Mesodermal cell (in vitro differentiated cells): Measurements from ENCODE around the gene ZNF726.
"Not testable (repeated sequence)": the region's sequence is repeated elsewhere in the genome, so short reads cannot be mapped to it uniquely, and the experiment has no call there.

Experiments
- H3K27ac ChIP-seq: 2 replicates; pipeline ENCODE4 v1.7.0; 2013; ENCODE audit warnings: mild to moderate bottlenecking, low read depth, low read length, moderate library complexity; ENCODE audit not compliant: severe bottlenecking
- H3K36me3 ChIP-seq: 2 replicates; pipeline ENCODE4 v1.7.1; 2013; ENCODE audit warnings: mild to moderate bottlenecking, low read length, moderate library complexity; ENCODE audit not compliant: control insufficient read depth, insufficient read depth
- H3K4me1 ChIP-seq: one replicate; pipeline ENCODE4 v1.7.1; 2013; ENCODE audit warnings: mild to moderate bottlenecking, low read length; ENCODE audit not compliant: insufficient read depth, control insufficient read depth, poor library complexity, severe bottlenecking
- H3K4me3 ChIP-seq: 2 replicates; pipeline ENCODE4 v1.7.0; 2013; ENCODE audit warnings: low read length, control low read depth, mild to moderate bottlenecking; ENCODE audit not compliant: insufficient read depth, poor library complexity, severe bottlenecking; ENCODE audit errors: extremely low read depth
- H3K9me3 ChIP-seq: 2 replicates; pipeline ENCODE4 v1.7.1; 2013; ENCODE audit warnings: mild to moderate bottlenecking, low read length, moderate library complexity; ENCODE audit not compliant: control insufficient read depth
- WGBS, 2 experiments: methylation state at CpG; one replicate each; pipeline ENCODE4 v1.1.5; 2013; ENCODE audit warnings: missing lambda C conversion rate in 2 of 2; ENCODE audit not compliant: insufficient coverage in 2 of 2; 5-methylcytosine and 5-hydroxymethylcytosine counted together

Gene ZNF726

GRCh38 chr19:23943411-23943810 lies 28.7 kb downstream of the ZNF726 start:
- WGBS, 2 experiments: 80 to 100% methylated on average over 1 of the region's 1 CpG

GRCh38 chr19:23946569-23946968 lies 31.9 kb downstream of the ZNF726 start:
- no peaks in the 10 kb centered on the region for H3K4me1 ChIP-seq
- H3K4me3 ChIP-seq: no peak overlapping the region
- H3K9me3 ChIP-seq: no peaks in the 10 kb centered on the region
- peaks cover 5% of the 10 kb centered on the region for H3K36me3 ChIP-seq
- H3K27ac ChIP-seq: no peak overlapping the region

More at GRCh38 chr19:23943411-23943810, 28.7 kb downstream of the ZNF726 start:
- Histone ChIP-seq H3K4me1 (no peaks in the 10 kb centered on the region), H3K4me3 (no peak overlapping the region), H3K36me3 (peaks cover 5% of the 10 kb centered on the region), H3K9me3 (no peaks in the 10 kb centered on the region), H3K27ac (no peak overlapping the region)

GRCh38 chr19:23949611-23950010 lies 34.9 kb downstream of the ZNF726 start:
- H3K4me1 ChIP-seq: no peaks in the 10 kb centered on the region
- WGBS, 2 experiments: 84 to 93% methylated on average over 2 of the region's 2 CpGs
- no peak overlapping the region for H3K27ac ChIP-seq
- peaks cover 5% of the 10 kb centered on the region for H3K36me3 ChIP-seq
- no peak overlapping the region for H3K4me3 ChIP-seq
- H3K9me3 ChIP-seq: peaks cover 6% of the 10 kb centered on the region

GRCh38 chr19:23956051-23956450 lies 41.4 kb downstream of the ZNF726 start:
- Histone ChIP-seq H3K4me1 (peaks cover 3% of the 10 kb centered on the region), H3K36me3 (no peaks in the 10 kb centered on the region), H3K4me3 (no peak overlapping the region), H3K9me3 (peaks cover 25% of the 10 kb centered on the region), H3K27ac (no peak overlapping the region)
- 81 to 88% methylated on average over 4 of the region's 5 CpGs for WGBS, 2 experiments

DNA sequence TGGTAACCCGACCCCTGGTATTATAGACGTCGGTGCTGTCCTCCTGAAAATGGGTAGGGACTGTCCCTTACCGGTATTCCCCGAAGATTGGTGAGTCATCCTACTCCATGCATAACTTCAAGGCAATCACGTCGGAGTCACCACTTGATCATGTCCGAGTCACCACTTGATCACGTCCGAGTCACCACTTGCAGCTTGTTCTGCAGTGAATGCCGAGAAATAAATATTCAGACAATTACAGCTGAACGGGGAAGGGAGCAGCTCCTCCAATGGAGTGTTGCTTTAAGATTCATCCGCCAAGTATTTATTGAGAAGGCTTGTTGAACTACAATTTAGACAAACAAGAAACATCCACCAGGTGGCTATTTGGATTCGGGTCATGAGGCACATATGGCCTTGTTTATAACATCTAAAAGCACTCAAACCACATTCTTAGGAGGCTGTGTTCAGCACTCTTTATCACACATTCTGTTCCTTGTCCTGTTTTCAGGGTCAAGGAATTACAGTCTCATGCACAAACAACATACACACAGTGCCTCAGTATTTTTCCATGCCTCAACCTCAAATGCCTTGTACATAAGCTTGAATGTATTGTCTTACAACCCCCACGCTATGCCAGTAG lies 43.1 kb downstream of the ZNF726 start:
- Histone ChIP-seq H3K27ac (peak overlapping the region; percentile 45), H3K9me3 (peaks cover 25% of the 10 kb centered on the region), H3K36me3 (no peaks in the 10 kb centered on the region), H3K4me1 (peaks cover 3% of the 10 kb centered on the region), H3K4me3 (no peak overlapping the region)
- WGBS, 2 experiments: 63 to 80% methylated on average over 10 to 12 of the region's 15 CpGs

- H3K9me3 ChIP-seq: peaks cover 19% of the 10 kb centered on the region
- not testable (repeated sequence) for H3K4me3 ChIP-seq, H3K4me1 ChIP-seq, H3K27ac ChIP-seq, H3K36me3 ChIP-seq
- 79 to 100% methylated on average over 4 to 5 of the region's 20 CpGs for WGBS, 2 experiments
These were observed 48.7 kb downstream of the ZNF726 start for GRCh38 chr19:23963396-23963795.

DNA sequence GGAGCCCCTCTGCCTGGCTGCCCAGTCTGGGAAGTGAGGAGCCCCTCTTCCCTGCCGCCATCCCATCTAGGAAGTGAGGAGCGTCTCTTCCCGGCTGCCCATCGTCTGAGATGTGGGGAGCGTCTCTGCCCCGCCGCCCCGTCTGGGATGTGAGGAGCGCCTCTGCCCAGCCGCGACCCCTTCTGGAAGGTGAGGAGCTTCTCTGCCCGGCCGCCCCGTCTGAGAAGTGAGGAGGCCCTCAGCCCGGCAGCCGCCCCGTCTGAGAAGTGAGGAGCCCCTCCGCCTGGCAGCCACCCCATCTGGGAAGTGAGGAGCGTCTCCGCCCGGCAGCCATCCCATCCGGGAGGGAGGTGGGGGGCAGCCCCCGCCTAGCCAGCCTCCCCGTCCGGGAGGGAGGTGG lies 49.2 kb downstream of the ZNF726 start:
- H3K27ac ChIP-seq, H3K36me3 ChIP-seq, H3K4me3 ChIP-seq, H3K4me1 ChIP-seq: not testable (repeated sequence)
- 98 to 100% methylated on average over 1 to 11 of the region's 25 CpGs for WGBS, 2 experiments
- peaks cover 19% of the 10 kb centered on the region for H3K9me3 ChIP-seq

DNA sequence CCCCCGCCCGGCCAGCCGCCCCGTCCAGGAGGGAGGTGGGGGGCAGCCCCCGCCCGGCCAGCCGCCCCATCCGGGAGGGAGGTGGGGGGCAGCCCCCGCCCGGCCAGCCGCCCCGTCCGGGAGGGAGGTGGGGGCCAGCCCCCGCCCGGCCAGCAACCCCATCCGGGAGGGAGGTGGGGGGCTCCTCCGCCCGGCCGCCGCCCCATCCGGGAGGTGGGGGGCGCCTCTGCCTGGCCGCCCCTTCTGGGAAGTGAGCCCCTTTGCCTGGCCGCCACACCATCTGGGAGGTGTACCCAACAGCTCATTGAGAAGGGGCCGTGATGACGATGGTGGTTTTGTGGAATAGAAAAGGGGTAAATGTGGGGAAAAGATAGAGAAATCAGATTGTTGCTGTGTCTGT lies 49.6 kb downstream of the ZNF726 start:
- WGBS, 2 experiments: 92 to 94% methylated on average over 10 to 15 of the region's 26 CpGs

GRCh38 chr19:23969630-23970029 lies 54.9 kb downstream of the ZNF726 start:
- Histone ChIP-seq H3K36me3 (no peaks in the 10 kb centered on the region), H3K27ac (no peak overlapping the region), H3K9me3 (peaks cover 12% of the 10 kb centered on the region), H3K4me1 (no peaks in the 10 kb centered on the region), H3K4me3 (no peak overlapping the region)
- 50 to 100% methylated on average over 1 of the region's 2 CpGs for WGBS, 2 experiments

More for the DNA sequence above, 49.6 kb downstream of the ZNF726 start:
- H3K4me3 ChIP-seq, H3K36me3 ChIP-seq, H3K4me1 ChIP-seq, H3K27ac ChIP-seq: not testable (repeated sequence)
- peaks cover 19% of the 10 kb centered on the region for H3K9me3 ChIP-seq

- Histone ChIP-seq H3K4me3 (no peak overlapping the region), H3K27ac (no peak overlapping the region), H3K9me3 (peaks cover under 1% of the 10 kb centered on the region), H3K36me3 (no peaks in the 10 kb centered on the region), H3K4me1 (no peaks in the 10 kb centered on the region)
- WGBS, 2 experiments: 52 to 58% methylated on average over 23 to 31 of the region's 32 CpGs
These were observed 56.9 kb downstream of the ZNF726 start for GRCh38 chr19:23971598-23971997.

DNA sequence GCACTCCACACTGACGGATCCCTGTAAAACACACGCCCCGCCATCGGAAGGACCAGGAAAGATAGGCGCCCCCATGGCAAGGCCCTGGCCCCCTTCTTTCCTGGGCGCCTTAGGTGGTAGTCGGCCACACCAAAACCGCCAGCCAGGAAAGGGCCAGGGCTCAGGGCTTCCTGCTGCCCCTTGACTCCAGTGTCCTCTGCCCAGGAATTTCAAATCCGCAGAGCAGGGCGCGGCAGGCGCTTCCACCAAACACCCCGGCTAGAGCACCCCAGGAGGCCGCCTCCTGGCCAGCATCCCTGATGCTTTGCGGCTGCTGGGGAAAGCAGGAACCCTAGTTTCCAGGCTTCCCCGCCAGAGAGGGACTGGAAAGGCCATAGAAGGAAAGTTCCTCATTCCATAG lies 57.5 kb downstream of the ZNF726 start:
- WGBS, 2 experiments: 81 to 83% methylated on average over 15 to 16 of the region's 16 CpGs
- Histone ChIP-seq H3K4me3 (no peak overlapping the region), H3K4me1 (no peaks in the 10 kb centered on the region), H3K9me3 (no peaks in the 10 kb centered on the region), H3K27ac (no peak overlapping the region), H3K36me3 (no peaks in the 10 kb centered on the region)
